B cell (primary cell): ENCODE data around the gene PTPRF. TPM values are rescaled to one million over a fixed set of nuclear protein-coding genes. Genes with fewer than 3 reads are reported as not detected.

Experiments
- ATAC-seq: fragments of 200-7000 bp; cut with Tn5 transposase; one replicate; pipeline ENCODE4 v1.10.0; 2021; ENCODE audit warnings: low read depth, mild to moderate bottlenecking, moderate number of reproducible peaks, moderate library complexity
- CTCF ChIA-PET: fragments of 350-600 bp; sonication (Branson Sonifier 250); formaldehyde crosslinking; loops from one replicate; lab custom pipeline; 2021; ENCODE audit warnings: antibody characterized with exemption, inconsistent platforms; lab: Charles Lee
- POLR2A ChIA-PET: fragments of 350-600 bp; sonication (Branson Sonifier 250); formaldehyde crosslinking; loops from one replicate; lab custom pipeline; 2021; ENCODE audit warnings: antibody characterized with exemption; lab: Charles Lee
- DNase-seq: peaks from one replicate; pipeline ENCODE4 v3.0.0; 2013
- H2AFZ ChIP-seq: 2 replicates; pipeline ENCODE4 v1.6.1; 2012; ENCODE audit warnings: mild to moderate bottlenecking, low read depth, low read length; ENCODE audit not compliant: insufficient read depth, poor library complexity, severe bottlenecking
- H3K27ac ChIP-seq, 2 donors: 1 replicate in 1 of 2; 2 replicates in 1 of 2; pipeline ENCODE4 v1.5.1; 2012 to 2013; ENCODE audit warnings: low read length in 2 of 2, mild to moderate bottlenecking in 2 of 2, moderate library complexity in 1 of 2
- H3K27me3 ChIP-seq, 4 experiments: fragments of 200-600 bp in 1 of 4; sonication (generic) in 1 of 4; replicated peaks in 1 of 4; 1 replicate in 2 of 4; 2 replicates in 2 of 4; pipeline versions ENCODE4 v1.6.1 to v1.7.0; 2013 to 2016; ENCODE audit warnings: low read length in 3 of 4, mild to moderate bottlenecking in 2 of 4, mixed read lengths in 1 of 4, moderate library complexity in 1 of 4; ENCODE audit not compliant: insufficient read depth in 4 of 4, control insufficient read depth in 3 of 4; ENCODE audit errors: control extremely low read depth in 1 of 4
- H3K36me3 ChIP-seq, 2 experiments: replicated peaks in 1 of 2; 1 replicate in 1 of 2; 2 replicates in 1 of 2; pipeline versions ENCODE4 v1.6.1 to v1.7.1; 2013; ENCODE audit warnings: low read length in 1 of 2; ENCODE audit not compliant: insufficient read depth in 2 of 2, control insufficient read depth in 1 of 2; ENCODE audit errors: control extremely low read depth in 1 of 2, extremely low read depth in 1 of 2
- H3K4me1 ChIP-seq, 2 donors: fragments of 200-600 bp in 1 of 2; sonication (generic) in 1 of 2; 1 replicate in 1 of 2; 2 replicates in 1 of 2; pipeline versions ENCODE4 v1.5.1 to v1.6.1; 2013 to 2017; ENCODE audit warnings: low read length in 2 of 2; ENCODE audit not compliant: control insufficient read depth in 2 of 2, insufficient read depth in 2 of 2
- H3K4me2 ChIP-seq: replicated peaks from 2 replicates; pipeline ENCODE3; 2012; ENCODE audit warnings: mild to moderate bottlenecking, low read depth, low read length; ENCODE audit not compliant: poor library complexity, severe bottlenecking
- H3K4me3 ChIP-seq, 5 experiments: fragments of 200-600 bp in 1 of 5; sonication (generic) in 1 of 5; 1 replicate in 3 of 5; 2 replicates in 2 of 5; pipeline versions ENCODE4 v1.5.1 to v1.7.0; 2011 to 2016; ENCODE audit warnings: low read length in 4 of 5, mild to moderate bottlenecking in 4 of 5, low read depth in 2 of 5, control low read depth in 1 of 5, moderate library complexity in 1 of 5; ENCODE audit not compliant: insufficient read depth in 1 of 5; ENCODE audit errors: control extremely low read depth in 1 of 5, extremely low read depth in 1 of 5
- H3K79me2 ChIP-seq: fragments of 200-600 bp; sonication (generic); one replicate; pipeline ENCODE4 v1.6.0; 2016; ENCODE audit warnings: low read length; ENCODE audit not compliant: control insufficient read depth, insufficient read depth
- H3K9ac ChIP-seq: fragments of 200-600 bp; sonication (generic); 2 replicates; pipeline ENCODE4 v1.6.1; 2017; ENCODE audit warnings: mild to moderate bottlenecking, low read length, moderate library complexity
- H3K9me3 ChIP-seq, 3 donors: one replicate each; pipeline versions ENCODE4 v1.6.1 to v1.7.1; 2013; ENCODE audit warnings: low read length in 2 of 3; ENCODE audit not compliant: control insufficient read depth in 2 of 3, insufficient read depth in 1 of 3; ENCODE audit errors: control extremely low read depth in 1 of 3
- H4K20me1 ChIP-seq: 2 replicates; pipeline ENCODE4 v1.6.0; 2012; ENCODE audit warnings: mild to moderate bottlenecking, low read length; ENCODE audit not compliant: insufficient read depth, control insufficient read depth, poor library complexity, severe bottlenecking
- H3K27ac Mint-ChIP-seq: one replicate; pipeline ENCODE4 v1.8.0; 2021; ENCODE audit warnings: mixed read lengths
- H3K27me3 Mint-ChIP-seq: one replicate; pipeline ENCODE4 v1.8.0; 2021; ENCODE audit warnings: mixed read lengths
- H3K4me1 Mint-ChIP-seq: one replicate; pipeline ENCODE4 v1.8.0; 2021; ENCODE audit warnings: mixed read lengths
- H3K4me3 Mint-ChIP-seq: one replicate; pipeline ENCODE4 v1.8.0; 2021; ENCODE audit warnings: mixed read lengths
- H3K9me3 Mint-ChIP-seq: one replicate; pipeline ENCODE4 v1.8.0; 2022; ENCODE audit warnings: mixed read lengths; ENCODE audit not compliant: insufficient read depth
- CTCF ChIP-seq: fragments of 200-600 bp; IDR thresholded peaks from one replicate; pipeline ENCODE4 v1.8.0; 2022; ENCODE audit warnings: antibody characterized with exemption, mild to moderate bottlenecking
- EZH2 ChIP-seq: IDR thresholded peaks from 2 replicates; pipeline ENCODE4 v1.6.1; 2012; ENCODE audit warnings: borderline replicate concordance, low read depth, mild to moderate bottlenecking, moderate library complexity, low read length; ENCODE audit not compliant: insufficient read depth, poor library complexity, severe bottlenecking
- WGBS: methylation state at CpG from one replicate; pipeline ENCODE4 v1.1.5; 2013; ENCODE audit warnings: missing lambda C conversion rate; ENCODE audit not compliant: insufficient coverage; 5-methylcytosine and 5-hydroxymethylcytosine counted together
- intact Hi-C: fragments of 100-400 bp; cut with micrococcal nuclease; formaldehyde crosslinking; loops from one replicate; pipeline ENCODE4 v1.10.0; 2022
- polyA plus RNA-seq: library from polyadenylated mRNA; depleted of rRNA; stranded (reverse); fragments of >200 nt; gene quantifications from 2 replicates; pipeline ENCODE4 v1.2.3, GENCODE V29; 2012
- total RNA-seq, 2 donors: library from RNA; stranded (reverse); fragments of 120-200 nt in 1 of 2; gene quantifications; 1 replicate in 1 of 2; 2 replicates in 1 of 2; pipeline versions ENCODE4 v1.2.3 to v1.2.4, GENCODE V29; 2013 to 2022

PTPRF gene
- total and polyA plus RNA-seq, 2 donors (not counting 1 experiment from before 2014, with no cell fraction given): 0.07 to 0.13 TPM

- H3K4me3 Mint-ChIP-seq: no peak overlapping the region
- POLR2A ChIA-PET: interaction anchor here (0.9 kb wide), 1 partner anchor 37 kb away, joined by 3 read pairs; the partner anchor contains the start of gene KDM4A
- peaks cover 0 to 2% (median 0%) of the 10 kb centered on the region in 3 donors for H3K9me3 ChIP-seq
- no peaks in the 10 kb centered on the region for H3K27me3 ChIP-seq
- no peaks in the 10 kb centered on the region for H3K9me3 Mint-ChIP-seq
- no peaks in the 10 kb centered on the region for H3K4me1 Mint-ChIP-seq
- CTCF ChIA-PET: no interaction called here
- no peak overlapping the region for H3K27ac ChIP-seq
- H3K27ac Mint-ChIP-seq: no peak overlapping the region
- H3K9ac ChIP-seq: no peak overlapping the region
- peaks cover 27% of the 10 kb centered on the region for H3K27me3 Mint-ChIP-seq
- H3K4me3 ChIP-seq: no peak overlapping the region
- ATAC-seq (no peak), DNase-seq (no peak)
- H4K20me1 ChIP-seq: no peaks in the 10 kb centered on the region
- TF ChIP-seq CTCF (no peak), EZH2 (no peak)
- H3K4me2 ChIP-seq: no peak overlapping the region
- 92% methylated on average over 18 of the region's 22 CpGs for WGBS
- no peaks in the 10 kb centered on the region for H3K4me1 ChIP-seq
- no peaks in the 10 kb centered on the region for H3K36me3 ChIP-seq
- no peaks in the 10 kb centered on the region for H3K79me2 ChIP-seq
- H2AFZ ChIP-seq: no peak overlapping the region
- intact Hi-C loops: no loop called here
These were observed 82.6 kb downstream of the PTPRF start for GRCh38 chr1:43613075-43613942.

- H4K20me1 ChIP-seq: no peaks in the 10 kb centered on the region
- no peak overlapping the region for H3K27ac ChIP-seq
- no peaks in the 10 kb centered on the region for H3K4me1 Mint-ChIP-seq
- H3K4me3 ChIP-seq: no peak overlapping the region
- ChIA-PET CTCF (no interaction called here), POLR2A (interaction anchor here (0.9 kb wide), 1 partner anchor 36 kb away, joined by 3 read pairs; the partner anchor contains the start of gene KDM4A)
- DNase-seq (no peak), ATAC-seq (no peak)
- H3K9me3 Mint-ChIP-seq: no peaks in the 10 kb centered on the region
- H3K9me3 ChIP-seq: peaks cover 0 to 2% (median 0%) of the 10 kb centered on the region in 3 donors
- H3K36me3 ChIP-seq: no peaks in the 10 kb centered on the region
- intact Hi-C loops: no loop called here
- TF ChIP-seq EZH2 (no peak), CTCF (no peak)
- no peak overlapping the region for H3K4me2 ChIP-seq
- H3K4me1 ChIP-seq: no peaks in the 10 kb centered on the region
- H3K9ac ChIP-seq: no peak overlapping the region
- WGBS: 93% methylated on average over 11 of the region's 11 CpGs
- no peaks in the 10 kb centered on the region for H3K27me3 ChIP-seq
- H3K4me3 Mint-ChIP-seq: no peak overlapping the region
- peaks cover 27% of the 10 kb centered on the region for H3K27me3 Mint-ChIP-seq
- no peak overlapping the region for H2AFZ ChIP-seq
- H3K79me2 ChIP-seq: no peaks in the 10 kb centered on the region
- no peak overlapping the region for H3K27ac Mint-ChIP-seq
These were observed 83.5 kb downstream of the PTPRF start for GRCh38 chr1:43614211-43614610.
